GM21528 (cell line): Measurements from ENCODE around the gene WIPF3.

Experiments
- ATAC-seq: cut with Tn5 transposase; IDR thresholded peaks from one replicate; pipeline ENCODE4 v1.9.1; 2021; ENCODE audit warnings: mild to moderate bottlenecking, moderate library complexity; ENCODE audit not compliant: unreplicated experiment, low FRiP score

Gene WIPF3, protein sequence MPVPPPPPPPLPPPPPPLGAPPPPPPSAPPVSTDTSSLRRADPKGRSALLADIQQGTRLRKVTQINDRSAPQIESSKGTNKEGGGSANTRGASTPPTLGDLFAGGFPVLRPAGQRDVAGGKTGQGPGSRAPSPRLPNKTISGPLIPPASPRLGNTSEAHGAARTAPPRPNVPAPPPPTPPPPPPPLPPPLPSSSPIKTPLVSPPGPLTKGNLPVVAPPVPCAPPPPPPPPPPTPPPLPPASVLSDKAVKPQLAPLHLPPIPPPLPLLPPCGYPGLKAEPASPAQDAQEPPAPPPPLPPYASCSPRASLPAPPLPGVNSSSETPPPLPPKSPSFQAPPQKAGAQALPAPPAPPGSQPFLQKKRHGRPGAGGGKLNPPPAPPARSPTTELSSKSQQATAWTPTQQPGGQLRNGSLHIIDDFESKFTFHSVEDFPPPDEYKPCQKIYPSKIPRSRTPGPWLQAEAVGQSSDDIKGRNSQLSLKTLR

DNA sequence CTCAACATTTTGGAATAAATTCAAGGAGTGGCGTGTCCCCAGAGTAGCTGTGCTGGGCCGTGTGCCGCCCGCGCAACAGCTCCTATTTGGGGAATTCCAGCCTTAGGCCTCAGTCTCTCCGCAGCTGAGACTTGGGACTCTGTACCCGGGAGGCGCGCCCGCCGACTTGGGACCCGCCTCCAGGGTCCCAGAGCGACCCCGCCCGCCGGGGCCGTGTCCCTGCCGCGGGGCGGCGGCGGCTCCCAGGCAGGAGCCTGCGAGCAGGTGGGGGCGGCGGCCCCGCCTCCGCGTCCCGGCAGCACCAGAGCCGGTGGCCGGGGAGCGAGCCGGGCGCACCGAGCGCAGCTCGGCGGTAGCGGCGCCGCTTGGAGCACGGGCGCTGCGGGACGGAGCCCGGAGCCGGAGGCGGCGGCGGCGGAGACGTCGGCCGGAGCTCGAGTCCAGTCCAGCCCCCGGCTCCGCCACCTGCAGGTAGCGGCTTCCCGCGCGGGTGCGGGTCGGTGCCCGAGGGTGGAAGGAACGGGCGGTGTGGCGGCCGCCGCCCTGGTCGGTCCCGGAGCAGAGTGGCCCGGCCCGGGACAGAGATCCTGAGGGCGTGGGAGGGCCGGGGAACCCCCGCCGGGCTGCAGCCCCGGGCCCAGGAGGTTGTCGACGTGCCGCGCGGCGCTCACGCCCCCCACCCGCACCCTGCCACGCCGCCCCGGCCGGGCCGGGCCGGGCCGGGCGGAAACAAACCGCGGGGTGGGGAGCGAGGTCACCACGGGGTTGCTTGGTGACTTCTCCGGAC, at the start of gene WIPF3:
Gene WIPF3, plus strand, starts transcription at position 301 of the 787 bp plus-strand sequence. CDS start 28,217 bp downstream, outside the sequence.
- no peak for ATAC-seq

DNA sequence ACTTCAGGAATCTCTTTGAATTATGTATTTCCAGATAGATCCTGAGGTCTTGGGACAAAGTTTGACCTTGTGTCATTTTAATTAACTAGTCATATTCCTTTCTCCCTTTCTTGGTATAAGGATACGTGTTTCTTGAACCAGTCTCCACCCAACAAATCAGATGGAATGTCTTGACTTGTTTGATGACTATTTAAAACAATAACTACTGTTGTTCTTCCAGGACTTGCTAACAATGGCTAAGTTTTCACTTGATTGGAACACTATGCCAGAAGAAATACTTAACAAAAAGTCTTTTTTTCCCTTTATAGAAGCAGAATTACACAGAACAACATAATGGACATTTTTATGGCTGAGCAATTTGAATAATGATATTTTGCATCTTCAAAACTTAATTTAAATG, 43.0 kb upstream of the WIPF3 start:
- no peak for ATAC-seq

DNA sequence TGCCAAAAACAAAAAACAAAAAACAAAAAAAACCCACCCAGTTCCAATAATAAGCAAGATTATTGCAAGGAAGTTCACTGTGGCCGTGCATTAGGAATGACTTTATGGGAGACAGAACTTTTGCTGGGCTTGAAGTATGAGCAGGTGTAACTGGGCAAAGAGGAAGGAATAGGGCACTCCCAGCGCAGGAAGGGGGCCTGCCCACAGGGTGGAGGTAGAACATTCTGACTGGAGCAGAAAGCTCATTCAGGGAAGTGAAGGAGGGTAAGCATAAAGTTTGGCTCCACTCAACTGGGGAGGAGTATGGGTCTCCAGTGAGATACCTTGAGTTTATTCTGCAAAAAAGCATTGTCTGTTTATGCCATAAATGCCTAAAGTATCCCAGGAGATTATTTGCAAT, 42.1 kb upstream of the WIPF3 start:
- ATAC-seq, result no peak

DNA sequence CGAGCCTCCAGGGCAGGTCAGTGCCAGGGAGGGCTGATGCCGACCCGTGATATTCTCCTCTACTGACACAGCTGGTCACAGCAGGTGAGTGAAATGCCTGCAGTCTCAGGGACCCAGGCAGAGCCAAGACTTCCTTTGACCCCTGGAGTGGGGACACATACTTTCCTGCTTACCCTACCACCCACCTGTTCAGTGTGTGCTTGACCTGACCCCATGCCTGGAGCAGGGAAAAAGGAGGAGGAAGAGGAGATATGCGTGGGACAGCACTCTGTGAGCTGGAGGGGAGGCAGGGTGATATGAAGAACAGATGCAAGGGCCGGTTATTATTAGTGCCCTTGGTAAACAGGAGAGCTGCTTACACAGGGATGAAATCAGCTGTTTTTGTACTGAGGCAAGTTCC, 40.8 kb upstream of the WIPF3 start:
- ATAC-seq, result no peak

DNA sequence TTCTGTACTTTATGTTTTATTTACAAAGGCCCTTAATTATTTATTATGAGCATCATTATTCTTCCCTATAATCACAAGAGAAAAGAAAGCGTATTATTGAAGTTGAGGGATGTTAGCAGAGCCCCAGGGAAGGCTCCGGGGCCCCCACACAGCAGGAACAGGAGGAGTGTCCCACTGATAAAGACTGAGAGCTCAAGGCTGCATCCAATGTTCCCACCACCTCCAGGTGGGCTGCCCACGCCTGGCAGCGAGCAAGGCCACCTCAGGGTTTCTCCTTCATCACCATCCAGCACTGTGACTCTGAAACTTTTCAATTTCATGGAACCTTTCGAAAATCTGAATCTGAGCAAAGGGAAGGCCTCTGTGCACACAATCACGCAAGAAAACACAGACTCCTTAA, 35.9 kb upstream of the WIPF3 start:
- ATAC-seq, result no peak

DNA sequence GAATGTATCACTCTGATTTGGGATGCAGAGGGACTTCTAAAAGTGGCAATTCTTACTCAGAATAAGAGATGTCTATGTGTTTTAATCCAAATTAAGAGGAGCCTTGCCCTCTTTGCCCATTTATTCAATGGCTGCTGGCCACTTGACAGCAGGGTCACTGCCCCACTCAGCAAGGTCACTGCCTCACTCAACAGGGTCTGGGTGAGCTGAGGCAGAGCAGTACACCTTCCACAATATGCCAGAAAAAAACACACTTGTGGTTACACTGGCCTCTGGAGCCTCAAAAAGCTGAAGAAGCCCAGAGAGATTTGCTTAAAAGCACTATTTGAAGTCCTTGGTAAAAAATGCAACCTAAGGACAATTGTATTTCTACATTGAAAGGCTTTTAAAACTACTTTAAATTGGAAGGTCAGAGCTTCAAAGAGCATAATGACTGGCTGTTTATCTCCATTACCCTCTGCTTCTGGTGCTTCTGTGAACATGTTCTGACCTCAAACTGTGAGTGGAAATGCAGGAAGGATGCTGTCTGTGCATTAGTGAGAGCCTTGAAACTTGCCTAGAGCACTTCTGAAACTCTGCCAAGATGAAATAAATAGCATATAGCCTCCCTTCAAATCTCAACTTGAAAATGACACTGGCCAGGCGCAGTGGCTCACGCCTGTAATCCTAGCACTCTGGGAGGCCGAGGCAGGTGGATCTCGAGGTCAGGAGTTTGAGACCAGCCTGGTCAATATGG, 35.1 kb upstream of the WIPF3 start:
- ATAC-seq, result no peak

DNA sequence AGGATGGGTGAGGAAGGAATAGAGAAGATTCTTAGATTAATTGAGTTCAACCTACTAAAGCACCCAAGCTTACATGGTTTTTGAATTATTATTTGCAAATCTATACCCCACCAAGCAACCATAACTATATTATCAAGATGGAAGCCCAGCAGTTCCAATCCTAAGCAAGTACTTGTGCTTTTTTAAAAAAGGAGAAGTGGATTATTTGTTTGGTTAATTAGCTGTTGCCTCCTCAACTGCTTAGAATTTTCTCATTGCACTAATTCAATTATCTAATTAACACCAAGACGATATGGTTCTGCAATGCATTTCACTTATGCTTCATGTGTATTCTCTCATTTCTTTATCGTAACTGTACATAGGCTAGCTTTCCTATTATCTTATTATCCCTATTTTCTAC, 27.3 kb upstream of the WIPF3 start:
- no peak for ATAC-seq

DNA sequence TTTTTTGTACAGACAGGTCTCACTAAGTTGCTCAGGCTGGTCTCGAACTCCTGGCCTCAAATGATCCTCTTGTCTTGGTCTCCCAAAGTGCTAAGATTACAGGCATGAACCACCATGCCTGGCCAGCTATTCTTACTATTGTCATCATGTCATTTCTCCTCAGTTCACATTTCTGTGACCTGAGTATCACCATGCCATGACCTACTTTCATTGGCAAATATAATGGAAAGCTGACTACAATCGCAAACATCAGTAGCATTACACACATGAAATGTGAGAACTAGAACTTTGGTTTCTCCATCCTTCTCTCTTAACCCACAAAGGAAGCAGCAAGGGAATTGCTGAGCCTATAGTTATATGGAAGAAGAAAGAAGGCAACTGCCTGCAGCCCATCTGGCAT, 26.0 kb upstream of the WIPF3 start:
- ATAC-seq, result no peak

DNA sequence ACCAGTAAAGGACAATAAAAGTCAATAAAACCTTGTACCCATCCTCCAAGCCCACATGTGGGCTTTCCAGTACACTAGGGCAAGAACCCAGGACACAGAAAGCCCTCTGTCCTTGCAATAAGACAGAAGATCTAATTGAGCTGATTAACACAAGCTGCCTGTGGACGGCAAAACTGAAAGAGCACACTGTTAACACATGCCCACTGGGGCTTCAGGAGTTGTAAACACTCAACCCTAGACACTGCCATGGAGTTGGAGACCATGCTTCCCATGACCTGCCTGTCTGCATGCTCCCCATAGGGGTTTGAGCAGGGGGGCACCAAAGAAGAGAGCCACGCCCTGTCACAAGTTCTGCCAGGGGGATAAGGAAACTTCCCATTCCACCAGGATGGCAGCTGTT, 22.6 kb upstream of the WIPF3 start:
- no peak for ATAC-seq

DNA sequence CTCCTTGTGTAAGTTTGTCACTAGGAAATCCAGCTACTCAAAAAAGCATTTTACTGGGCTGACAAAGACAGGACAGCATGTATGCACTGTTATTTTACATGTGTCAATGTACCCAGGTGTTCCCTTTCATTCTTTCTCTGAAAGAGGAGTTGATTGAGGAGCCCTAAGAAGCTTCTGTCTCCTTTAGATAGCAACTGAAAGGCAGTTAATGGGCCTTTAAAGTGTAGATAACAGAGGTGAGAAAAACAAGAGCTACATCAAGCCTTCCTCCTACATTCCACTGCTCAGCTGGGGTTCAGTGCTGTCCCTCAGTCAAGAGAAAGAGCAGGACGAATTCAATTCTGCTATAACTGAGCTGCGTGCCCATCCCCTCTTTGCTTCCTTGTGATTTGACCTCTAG, 12.8 kb upstream of the WIPF3 start:
- ATAC-seq, result no peak

DNA sequence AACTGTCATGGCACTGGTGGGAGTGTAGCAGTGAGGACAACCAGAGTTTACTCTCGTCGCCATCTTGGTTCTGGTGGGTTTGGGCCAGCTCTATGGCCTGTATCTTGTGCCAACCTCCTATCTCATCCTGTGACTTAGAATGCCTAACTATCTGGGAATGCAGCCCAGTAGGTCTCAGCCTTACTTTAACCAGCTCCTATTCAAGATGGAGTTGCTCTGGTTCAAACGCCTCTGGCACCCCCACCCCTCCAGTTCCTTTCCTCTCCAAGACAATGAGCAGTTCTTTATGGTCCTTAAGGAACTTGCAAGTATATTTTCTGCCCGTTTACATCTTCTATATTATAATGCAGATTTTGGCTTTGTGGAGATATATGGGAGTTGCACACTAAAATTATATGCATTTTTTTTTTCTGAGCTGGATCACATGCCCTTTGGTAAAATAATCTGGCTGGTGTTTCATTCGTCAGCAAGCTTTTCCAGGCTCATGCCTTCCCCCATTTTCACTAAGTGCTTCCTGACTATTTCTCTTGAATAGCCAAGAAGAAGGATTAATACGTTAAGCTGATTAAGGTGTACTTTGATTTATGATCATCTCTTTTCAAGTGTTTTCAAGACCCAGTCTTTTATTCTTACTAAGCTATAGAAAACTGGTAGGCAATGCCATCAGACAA, 11.2 kb upstream of the WIPF3 start:
- ATAC-seq, result no peak

DNA sequence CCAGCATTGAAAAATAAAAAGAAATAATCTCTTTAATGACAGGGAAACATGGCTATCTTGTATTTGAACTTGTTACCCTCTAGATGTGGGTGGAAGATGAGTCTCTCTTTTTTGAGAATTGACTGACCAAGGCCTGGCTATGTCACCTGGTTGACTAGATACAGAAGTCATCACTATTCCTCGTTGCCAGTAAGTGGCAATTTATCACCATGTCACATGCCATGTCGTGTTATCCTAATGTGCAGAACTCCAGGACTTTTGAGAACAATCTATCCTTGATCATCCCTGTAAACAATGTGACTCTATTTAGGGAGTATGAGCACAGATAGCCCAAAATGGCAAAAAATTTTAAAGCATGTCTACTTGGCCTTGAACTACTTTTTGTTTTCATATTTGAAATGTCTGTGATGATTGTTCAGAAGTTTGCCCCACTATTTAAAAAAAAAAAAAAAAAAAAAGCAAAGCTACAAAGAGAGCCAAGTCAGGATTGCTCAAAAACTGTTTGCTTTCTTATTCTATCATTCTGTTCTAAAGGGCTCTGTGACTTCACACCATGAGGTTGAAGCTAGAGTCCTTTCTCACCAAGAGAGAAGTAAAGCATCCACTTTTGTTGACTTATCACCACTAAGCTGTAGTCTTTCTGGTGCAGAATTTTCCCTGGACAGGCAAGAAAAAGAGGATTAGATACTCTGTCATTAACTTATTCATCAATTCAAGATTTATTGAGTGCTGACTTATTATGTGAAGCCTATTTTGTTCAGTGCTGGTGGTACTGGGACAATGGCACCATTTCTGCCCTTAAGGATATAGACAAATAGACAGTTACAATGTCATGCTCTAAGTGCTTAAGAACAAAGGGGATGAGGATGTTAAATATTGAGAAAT, 10.4 kb upstream of the WIPF3 start:
- no peak for ATAC-seq

DNA sequence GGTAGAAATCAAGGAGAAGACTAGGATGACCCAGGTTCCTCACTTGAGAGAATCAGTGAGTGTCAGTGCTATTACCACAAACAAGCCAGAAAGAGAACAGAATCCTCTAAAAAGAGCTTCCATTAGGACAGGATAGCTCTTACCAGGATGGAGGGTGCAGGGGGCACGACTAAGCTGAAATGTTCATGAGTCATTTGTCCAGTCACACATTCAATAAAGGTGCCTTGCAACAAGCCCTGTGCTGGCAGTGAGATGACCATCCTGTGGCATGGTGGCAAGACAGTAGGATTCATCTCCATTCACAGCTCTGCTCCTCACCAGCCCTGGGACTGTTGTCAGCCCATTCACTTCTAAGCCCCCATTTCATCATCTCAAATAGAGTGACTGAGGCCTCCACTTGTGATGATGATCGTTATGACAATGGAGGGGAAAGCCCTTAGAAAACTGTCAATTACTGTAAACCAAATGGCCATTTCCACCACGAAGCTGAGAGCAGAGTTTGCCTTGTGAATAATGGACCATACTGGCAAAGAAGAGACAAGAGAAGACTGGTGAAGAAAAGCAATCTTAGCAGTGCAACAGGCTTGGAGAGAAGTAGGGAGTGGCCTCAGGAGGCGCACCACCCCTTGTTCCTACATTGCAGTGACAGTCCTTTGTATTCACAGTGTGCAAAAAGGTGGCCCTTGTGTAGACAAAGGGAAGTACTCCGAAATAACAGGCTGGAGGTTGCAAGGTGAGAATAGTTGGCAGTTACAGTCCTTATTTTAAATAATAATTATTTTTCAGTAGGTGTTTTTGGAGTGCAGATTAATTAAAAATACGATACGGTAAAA, 9.0 kb upstream of the WIPF3 start:
- no peak for ATAC-seq

DNA sequence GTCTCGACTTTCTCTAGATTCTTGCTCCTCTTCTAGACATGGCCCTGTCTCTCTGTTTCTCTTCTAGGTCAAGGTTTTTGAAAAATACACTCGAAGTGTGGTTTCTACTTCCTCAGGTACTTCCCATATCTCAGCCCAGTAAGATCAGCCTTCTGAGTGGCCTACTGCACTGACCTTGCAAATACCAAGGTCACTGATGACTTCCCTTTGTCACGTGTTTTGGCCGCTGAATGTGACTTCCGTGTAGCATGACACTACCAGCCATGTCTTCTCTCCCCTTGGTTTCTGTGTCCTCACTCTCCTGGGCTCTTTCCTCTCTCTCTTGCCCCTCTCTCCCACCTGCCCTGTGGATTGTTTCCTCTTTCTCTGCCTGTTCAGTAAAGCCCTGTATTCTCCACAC, 7.9 kb upstream of the WIPF3 start:
- no peak for ATAC-seq

DNA sequence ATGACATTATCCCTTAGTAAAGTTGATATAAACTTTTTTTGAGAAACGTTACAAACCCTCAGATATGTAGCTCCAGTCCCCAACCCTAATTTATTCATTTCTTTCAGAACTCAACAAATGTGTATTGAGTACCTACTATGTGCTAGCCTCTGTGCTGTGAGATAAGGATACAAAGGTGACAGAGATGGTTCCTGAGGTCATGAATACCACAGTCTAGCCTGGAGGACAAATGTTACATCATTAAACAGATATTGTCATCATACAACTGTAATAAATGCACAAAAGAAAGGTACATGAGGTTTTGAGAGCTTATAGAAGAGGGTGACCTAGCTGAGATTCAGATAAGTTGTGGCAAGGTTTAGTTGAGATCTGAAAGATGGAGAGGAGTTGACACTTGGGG, 4.4 kb upstream of the WIPF3 start:
- ATAC-seq, result no peak

DNA sequence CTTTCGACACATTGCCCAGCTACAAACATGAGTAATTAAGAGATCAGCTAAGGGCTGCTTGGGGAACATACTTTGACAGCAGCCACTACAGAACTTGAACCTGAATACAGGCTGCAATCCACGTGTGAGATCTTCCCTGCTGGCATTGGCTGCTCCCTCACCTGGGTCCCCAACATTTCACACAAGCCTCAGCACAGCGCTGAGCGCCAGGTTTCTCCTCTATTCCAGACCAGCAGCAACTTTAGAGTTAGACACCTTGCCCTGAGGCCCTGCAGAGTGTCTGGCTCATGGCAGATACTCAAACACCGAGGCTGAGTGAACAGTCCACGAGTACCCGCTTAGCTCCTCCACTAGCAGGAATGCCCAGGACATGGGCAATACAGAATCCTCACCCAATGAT, 1.3 kb upstream of the WIPF3 start:
- no peak for ATAC-seq

DNA sequence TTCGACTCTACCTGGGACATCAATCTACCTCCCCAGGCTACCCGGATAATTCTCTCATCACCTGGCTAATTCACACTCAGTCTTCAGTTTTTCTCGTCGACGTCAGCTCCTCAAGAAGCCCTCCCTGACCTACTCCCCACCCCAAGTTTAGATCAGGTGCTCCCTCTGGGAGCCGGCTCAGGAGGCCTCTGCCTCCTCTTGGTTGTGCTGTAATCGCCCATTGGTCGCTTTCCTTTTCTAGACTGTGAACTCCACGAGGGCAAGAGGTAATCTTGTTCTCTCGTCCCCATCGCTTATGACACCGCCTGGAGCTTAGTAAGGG, 461 bp upstream of the WIPF3 start:
- ATAC-seq, result no peak

DNA sequence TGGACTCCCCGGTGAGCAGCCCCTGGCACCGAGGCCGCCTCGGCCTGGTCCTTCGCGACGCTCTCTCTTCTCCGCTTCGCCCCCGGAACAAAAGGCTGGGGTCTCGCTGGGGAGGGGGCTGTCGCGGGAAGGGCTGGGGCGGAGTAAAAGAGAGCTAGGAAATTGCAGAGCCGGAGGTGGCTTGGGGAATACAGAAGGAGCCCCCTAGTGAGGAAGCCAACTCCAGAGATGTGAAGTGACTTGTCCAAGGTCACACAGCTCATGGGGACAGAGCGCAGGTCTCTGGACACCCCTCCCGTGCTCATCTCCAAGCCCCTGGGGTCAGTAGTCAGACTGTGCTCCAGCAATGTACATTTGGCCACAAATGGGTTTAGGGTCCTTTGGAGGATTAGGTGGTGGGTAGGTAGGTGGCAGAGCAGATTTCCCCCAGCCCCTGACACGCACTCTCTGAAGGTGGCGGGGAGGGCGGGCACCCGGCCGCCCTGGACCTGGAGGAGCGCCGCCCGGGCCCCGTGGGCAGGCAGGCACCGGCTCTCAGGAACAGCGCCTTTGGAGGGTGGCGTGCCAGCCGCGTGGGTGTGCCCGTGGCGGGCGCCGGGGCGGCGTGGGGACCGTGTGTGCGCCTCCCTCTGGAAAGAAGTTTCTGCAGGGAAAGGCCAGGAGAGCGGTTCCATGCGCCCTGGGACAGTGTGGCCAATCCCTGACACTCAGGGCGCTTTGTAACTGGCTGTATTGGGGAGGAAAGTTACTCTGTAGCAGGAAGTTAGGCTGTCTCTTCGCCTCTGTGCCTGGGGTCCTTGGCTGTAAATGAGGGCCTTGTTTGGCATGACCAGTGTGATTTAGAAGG, 910 bp downstream of the WIPF3 start:
- no peak for ATAC-seq
